ENCODE results near the gene INPP5A.
"Not testable (repeated sequence)": the region's sequence is repeated elsewhere in the genome, so short reads cannot be mapped to it uniquely, and the experiment has no call there.

Gene INPP5A

GRCh38 chr10:132810807-132811700 lies 273.5 kb downstream of the INPP5A start:
- DNase-seq (ENCODE audit: low spot score): no peak

GRCh38 chr10:132811891-132812481 lies 274.4 kb downstream of the INPP5A start:
- DNase-seq (ENCODE audit: low spot score): no peak

- DNase-seq (ENCODE audit: low spot score): no peak
Measured at GRCh38 chr10:132812520-132812919, 274.9 kb downstream of the INPP5A start.

GRCh38 chr10:132813001-132813401 lies 275.4 kb downstream of the INPP5A start:
- no peak for DNase-seq (ENCODE audit: low spot score)

GRCh38 chr10:132813560-132814468 lies 276.2 kb downstream of the INPP5A start:
- no peak for DNase-seq (ENCODE audit: low spot score)

- no peak for DNase-seq (ENCODE audit: low spot score)
Measured at GRCh38 chr10:132814469-132814856, 276.9 kb downstream of the INPP5A start.

- DNase-seq (ENCODE audit: low spot score): no peak
Measured at GRCh38 chr10:132815168-132815857, 277.7 kb downstream of the INPP5A start.

GRCh38 chr10:132816718-132817117 lies 279.1 kb downstream of the INPP5A start:
- DNase-seq (ENCODE audit: low spot score): no peak

GRCh38 chr10:132817701-132818211 lies 280.2 kb downstream of the INPP5A start:
- DNase-seq (ENCODE audit: low spot score): no peak

GRCh38 chr10:132820056-132820455 lies 282.5 kb downstream of the INPP5A start:
- DNase-seq (ENCODE audit: low spot score): no peak

- not testable (repeated sequence) for DNase-seq (ENCODE audit: low spot score)
Measured at GRCh38 chr10:132825783-132826523, 288.4 kb downstream of the INPP5A start.

- DNase-seq (ENCODE audit: low spot score): no peak
Measured at GRCh38 chr10:132826524-132827422, 289.2 kb downstream of the INPP5A start.

GRCh38 chr10:132827423-132827789 lies 289.8 kb downstream of the INPP5A start:
- DNase-seq (ENCODE audit: low spot score): no peak

GRCh38 chr10:132827861-132828539 lies 290.4 kb downstream of the INPP5A start:
- no peak for DNase-seq (ENCODE audit: low spot score)

GRCh38 chr10:132828681-132829080 lies 291.1 kb downstream of the INPP5A start:
- DNase-seq (ENCODE audit: low spot score): no peak

- DNase-seq (ENCODE audit: low spot score): no peak
Measured at GRCh38 chr10:132829403-132829802, 291.8 kb downstream of the INPP5A start.

GRCh38 chr10:132832186-132832969 lies 294.8 kb downstream of the INPP5A start:
- no peak for DNase-seq (ENCODE audit: low spot score)

Measured in SK-N-DZ (cell line).